HFFc6 (cell line): Measurements from ENCODE around the gene SH2B2. TPM values are rescaled to one million over a fixed set of nuclear protein-coding genes. Genes with fewer than 3 reads are reported as not detected.

ENCODE experiments used
- DNase-seq: peaks from one replicate; pipeline ENCODE4 v3.0.0-alpha.2; 2018
- H3K27ac Mint-ChIP-seq: 2 replicates; pipeline ENCODE4 v1.8.0; 2020; ENCODE audit warnings: mild to moderate bottlenecking, mixed read lengths
- H3K27me3 Mint-ChIP-seq: 2 replicates; pipeline ENCODE4 v1.8.0; 2021; ENCODE audit warnings: mild to moderate bottlenecking, moderate library complexity, mixed read lengths; ENCODE audit not compliant: insufficient read depth
- H3K36me3 Mint-ChIP-seq: 2 replicates; pipeline ENCODE4 v1.8.0; 2021; ENCODE audit warnings: low read depth, mixed read lengths
- H3K4me1 Mint-ChIP-seq: 2 replicates; pipeline ENCODE4 v1.8.0; 2020; ENCODE audit warnings: low read depth, mixed read lengths
- H3K4me3 Mint-ChIP-seq: 2 replicates; pipeline ENCODE4 v1.8.0; 2020; ENCODE audit warnings: mild to moderate bottlenecking, moderate library complexity, mixed read lengths
- H3K9me3 Mint-ChIP-seq: 2 replicates; pipeline ENCODE4 v1.8.0; 2020; ENCODE audit warnings: mild to moderate bottlenecking, mixed read lengths
- total RNA-seq, 6 experiments: library from RNA; stranded (reverse); fragmentation: NEBNext Ultra II Directional; extraction: Animal tissue kit (Norgen Biotek cat#: 25700); gene quantifications; 2 replicates in 1 of 6; 3 replicates in 5 of 6; pipeline ENCODE4 v1.2.3, GENCODE V29; 2021
- TF ChIP-seq, protein P1 (sequence below): fragments of 200-600 bp; sonication (generic); IDR thresholded peaks from 2 replicates; pipeline ENCODE4 v1.5.0; 2021; ENCODE audit warnings: antibody characterized with exemption, mild to moderate bottlenecking

The SH2B2 gene
- total RNA-seq, 6 experiments from 2014 or later: 1.2 to 3.2 (median 1.6) TPM

DNA sequence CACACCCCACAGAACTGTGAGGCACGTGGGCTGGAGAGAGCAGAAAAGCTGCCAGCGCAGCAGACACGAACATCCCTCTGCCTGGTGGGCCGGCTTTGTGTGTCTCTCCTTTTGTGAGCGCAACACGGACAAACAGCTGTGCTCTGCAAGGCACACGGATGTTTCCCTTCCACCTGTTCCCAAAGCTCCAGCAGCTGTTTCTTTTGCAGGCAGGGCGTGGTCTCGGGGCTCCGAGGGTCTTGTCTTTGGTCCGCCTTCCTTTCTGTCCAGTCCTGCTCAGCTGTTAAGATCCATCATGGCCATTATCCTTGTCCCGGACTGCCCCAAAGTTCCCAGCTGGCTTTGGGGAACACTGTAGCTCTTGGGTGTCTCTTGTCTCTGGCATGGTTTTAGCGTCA lies 32.7 kb upstream of the SH2B2 start:
- Mint-ChIP-seq H3K36me3 (no peaks in the 10 kb centered on the region), H3K9me3 (no peaks in the 10 kb centered on the region), H3K4me3 (no peak overlapping the region), H3K4me1 (no peaks in the 10 kb centered on the region), H3K27me3 (peaks cover 4% of the 10 kb centered on the region), H3K27ac (no peak overlapping the region)
- TF ChIP-seq, protein P1, sequence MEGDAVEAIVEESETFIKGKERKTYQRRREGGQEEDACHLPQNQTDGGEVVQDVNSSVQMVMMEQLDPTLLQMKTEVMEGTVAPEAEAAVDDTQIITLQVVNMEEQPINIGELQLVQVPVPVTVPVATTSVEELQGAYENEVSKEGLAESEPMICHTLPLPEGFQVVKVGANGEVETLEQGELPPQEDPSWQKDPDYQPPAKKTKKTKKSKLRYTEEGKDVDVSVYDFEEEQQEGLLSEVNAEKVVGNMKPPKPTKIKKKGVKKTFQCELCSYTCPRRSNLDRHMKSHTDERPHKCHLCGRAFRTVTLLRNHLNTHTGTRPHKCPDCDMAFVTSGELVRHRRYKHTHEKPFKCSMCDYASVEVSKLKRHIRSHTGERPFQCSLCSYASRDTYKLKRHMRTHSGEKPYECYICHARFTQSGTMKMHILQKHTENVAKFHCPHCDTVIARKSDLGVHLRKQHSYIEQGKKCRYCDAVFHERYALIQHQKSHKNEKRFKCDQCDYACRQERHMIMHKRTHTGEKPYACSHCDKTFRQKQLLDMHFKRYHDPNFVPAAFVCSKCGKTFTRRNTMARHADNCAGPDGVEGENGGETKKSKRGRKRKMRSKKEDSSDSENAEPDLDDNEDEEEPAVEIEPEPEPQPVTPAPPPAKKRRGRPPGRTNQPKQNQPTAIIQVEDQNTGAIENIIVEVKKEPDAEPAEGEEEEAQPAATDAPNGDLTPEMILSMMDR: no peak
- DNase-seq: no peak

DNA sequence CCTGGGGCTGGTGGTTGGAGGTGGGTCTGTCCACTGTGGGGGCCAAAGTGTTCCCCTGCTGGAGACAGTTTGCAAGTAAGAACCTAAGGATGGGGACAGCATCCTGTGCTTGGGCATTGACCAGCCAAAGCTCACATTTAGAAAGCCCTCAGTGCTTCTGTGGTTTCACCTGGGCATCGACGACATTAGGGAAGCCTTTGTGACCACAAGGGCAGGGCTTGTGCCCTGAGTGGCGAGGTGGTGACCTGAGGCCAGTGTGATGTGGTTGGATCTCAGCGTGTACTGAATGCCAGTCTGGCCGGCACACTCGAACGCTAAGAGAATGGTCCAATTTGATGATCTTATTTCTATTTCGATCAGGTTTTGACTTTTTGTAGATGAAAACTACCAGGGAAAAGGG lies 32.1 kb upstream of the SH2B2 start:
- Mint-ChIP-seq H3K27ac (no peak overlapping the region), H3K4me3 (no peak overlapping the region), H3K9me3 (no peaks in the 10 kb centered on the region), H3K4me1 (no peaks in the 10 kb centered on the region), H3K27me3 (peaks cover 4% of the 10 kb centered on the region), H3K36me3 (no peaks in the 10 kb centered on the region)
- TF ChIP-seq, protein P1: no peak
- no peak for DNase-seq

DNA sequence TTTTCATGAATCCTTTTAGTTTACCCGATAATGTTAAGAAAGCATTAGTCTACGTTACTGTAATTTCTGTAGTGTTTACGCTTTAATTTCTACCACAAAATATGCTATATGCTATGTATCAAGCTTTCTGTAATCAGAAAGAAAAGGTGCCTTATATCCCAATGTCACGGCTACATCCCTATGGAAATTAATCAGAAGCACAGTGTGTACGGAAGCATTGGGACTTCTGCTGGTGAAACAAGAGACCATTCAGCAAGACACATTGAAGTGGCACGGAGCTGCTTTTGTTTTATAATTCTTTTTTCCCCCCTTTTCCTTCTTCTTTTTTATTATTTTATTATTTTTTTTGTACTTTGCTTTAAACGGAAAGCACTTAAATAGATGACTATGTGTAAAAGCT lies 31.2 kb upstream of the SH2B2 start:
- DNase-seq: no peak
- no peak overlapping the region for H3K4me3 Mint-ChIP-seq
- H3K27ac Mint-ChIP-seq: no peak overlapping the region
- TF ChIP-seq, protein P1: no peak
- peaks cover 4% of the 10 kb centered on the region for H3K27me3 Mint-ChIP-seq
- H3K4me1 Mint-ChIP-seq: no peaks in the 10 kb centered on the region
- H3K9me3 Mint-ChIP-seq: no peaks in the 10 kb centered on the region
- H3K36me3 Mint-ChIP-seq: no peaks in the 10 kb centered on the region

DNA sequence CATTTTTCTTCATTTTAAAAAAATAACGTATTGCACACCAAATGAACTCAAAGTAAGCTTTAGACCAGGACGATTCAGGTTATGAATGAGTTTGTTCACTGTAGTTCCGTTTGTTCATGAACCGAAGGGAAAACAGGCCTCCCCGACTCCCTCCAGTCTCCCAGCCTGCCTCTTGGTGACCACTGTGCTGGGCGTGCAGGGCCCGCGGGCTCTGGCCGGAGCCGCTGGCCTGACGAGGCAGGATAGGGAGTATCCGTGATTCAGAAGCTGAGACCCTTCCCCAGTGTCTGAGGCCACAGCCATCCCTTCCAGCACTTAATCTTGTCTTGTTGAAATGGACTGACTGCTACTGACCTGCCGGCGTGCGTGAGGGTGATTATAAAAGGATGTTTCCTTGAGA lies 30.8 kb upstream of the SH2B2 start:
- H3K4me1 Mint-ChIP-seq: no peaks in the 10 kb centered on the region; the same call in 1 of the 2 replicates
- peaks cover 4% of the 10 kb centered on the region for H3K27me3 Mint-ChIP-seq
- no peaks in the 10 kb centered on the region for H3K9me3 Mint-ChIP-seq
- H3K4me3 Mint-ChIP-seq: no peak overlapping the region
- H3K27ac Mint-ChIP-seq: no peak overlapping the region
- TF ChIP-seq, protein P1: no peak
- no peaks in the 10 kb centered on the region for H3K36me3 Mint-ChIP-seq
- DNase-seq: no peak

DNA sequence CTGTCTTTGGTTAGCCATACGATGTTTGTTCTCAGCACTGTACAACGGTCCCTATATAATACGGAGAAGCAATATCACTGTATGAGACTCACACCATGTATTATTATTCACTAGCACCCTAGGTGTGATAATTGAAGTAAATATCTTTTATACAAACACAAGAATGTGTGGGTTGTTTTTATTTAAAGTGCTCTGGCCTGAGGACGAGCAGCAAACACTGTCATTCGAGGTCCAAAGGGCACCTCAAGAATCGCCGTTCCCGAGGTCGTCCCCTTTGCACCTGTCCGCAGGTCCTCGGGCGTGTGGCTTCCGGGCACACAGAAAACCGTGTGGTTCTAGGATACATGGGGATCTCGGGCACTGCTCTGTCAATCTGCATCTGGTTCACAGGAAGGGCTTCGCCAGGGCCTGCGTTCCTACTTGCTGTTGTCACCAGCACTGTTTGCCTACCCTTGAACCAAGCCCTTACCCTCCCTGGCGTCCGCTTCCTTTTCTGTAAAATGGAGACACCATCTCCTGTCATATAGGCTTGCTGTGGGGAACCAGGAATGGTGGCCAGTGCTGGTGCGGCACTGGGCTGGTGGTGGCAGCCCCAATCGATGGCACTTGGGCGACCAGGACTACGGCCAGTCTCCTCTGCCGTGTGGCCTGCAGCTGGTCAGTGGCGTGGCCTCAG lies 28.5 kb upstream of the SH2B2 start:
- Mint-ChIP-seq H3K9me3 (no peaks in the 10 kb centered on the region), H3K36me3 (no peaks in the 10 kb centered on the region), H3K27ac (no peak overlapping the region), H3K4me1 (no peaks in the 10 kb centered on the region; the same call in 1 of the 2 replicates), H3K4me3 (no peak overlapping the region), H3K27me3 (peaks cover 4% of the 10 kb centered on the region)
- TF ChIP-seq, protein P1: no peak
- DNase-seq: no peak
